Loucy (cell line): ENCODE measurements around the gene FRS2.

ENCODE experiments used
- H2AFZ ChIP-seq: fragments of 200-600 bp; sonication (generic); 2 replicates; pipeline ENCODE4 v1.6.0; 2016; ENCODE audit warnings: antibody characterized with exemption, mild to moderate bottlenecking, low read length, moderate library complexity
- H3F3A ChIP-seq: fragments of 200-600 bp; 2 replicates; pipeline ENCODE4 v1.6.0; 2016; ENCODE audit warnings: antibody characterized with exemption, low read depth, mild to moderate bottlenecking
- H3K27me3 ChIP-seq: fragments of 200-600 bp; sonication (generic); 2 replicates; pipeline ENCODE4 v1.6.1; 2014; ENCODE audit warnings: low read length, mild to moderate bottlenecking; ENCODE audit not compliant: insufficient read depth, poor library complexity, severe bottlenecking
- H3K36me3 ChIP-seq: fragments of 200-600 bp; sonication (generic); 2 replicates; pipeline ENCODE4 v1.6.1; 2016; ENCODE audit warnings: low read length; ENCODE audit not compliant: insufficient read depth
- H3K4me1 ChIP-seq: fragments of 200-600 bp; sonication (generic); 2 replicates; pipeline ENCODE4 v1.5.1; 2014; ENCODE audit warnings: low read length, mild to moderate bottlenecking; ENCODE audit not compliant: insufficient read depth, poor library complexity, severe bottlenecking
- H3K4me2 ChIP-seq: fragments of 200-600 bp; sonication (generic); 2 replicates; pipeline ENCODE4 v1.6.0; 2014; ENCODE audit warnings: antibody characterized with exemption, low read length, low read depth, mild to moderate bottlenecking; ENCODE audit not compliant: poor library complexity, severe bottlenecking
- H3K4me3 ChIP-seq: fragments of 200-600 bp; sonication (generic); 2 replicates; pipeline ENCODE4 v1.5.1; 2014; ENCODE audit warnings: low read length, mild to moderate bottlenecking, mixed read lengths; ENCODE audit not compliant: poor library complexity, severe bottlenecking
- H3K79me2 ChIP-seq: fragments of 200-600 bp; sonication (generic); 2 replicates; pipeline ENCODE4 v1.6.1; 2014; ENCODE audit warnings: low read length; ENCODE audit not compliant: insufficient read depth
- H3K9ac ChIP-seq: fragments of 200-600 bp; sonication (generic); 2 replicates; pipeline ENCODE4 v1.6.0; 2014; ENCODE audit warnings: mild to moderate bottlenecking, low read depth, low read length, moderate library complexity; ENCODE audit not compliant: poor library complexity, severe bottlenecking
- H3K9me2 ChIP-seq: fragments of 200-600 bp; sonication (generic); replicated peaks from 2 replicates; pipeline ENCODE4 v1.6.1; 2016; ENCODE audit warnings: low read depth, low read length, mixed read lengths
- H3K9me3 ChIP-seq: fragments of 200-600 bp; sonication (generic); 2 replicates; pipeline ENCODE4 v1.6.1; 2014; ENCODE audit warnings: mild to moderate bottlenecking, antibody characterized with exemption, low read length, low read depth; ENCODE audit not compliant: insufficient read depth
- H4K20me1 ChIP-seq: fragments of 200-600 bp; sonication (generic); 2 replicates; pipeline ENCODE4 v1.6.0; 2014; ENCODE audit warnings: antibody characterized with exemption, low read length, mild to moderate bottlenecking; ENCODE audit not compliant: insufficient read depth, poor library complexity, severe bottlenecking
- CTCF ChIP-seq: fragments of 200-600 bp; sonication (generic); conservative IDR thresholded peaks from 2 replicates; pipeline ENCODE4 v1.5.1; 2014; ENCODE audit warnings: mild to moderate bottlenecking, antibody characterized with exemption, low read length
- EZH2phosphoT487 ChIP-seq: fragments of 200-600 bp; IDR thresholded peaks from 2 replicates; pipeline ENCODE4 v1.6.1; 2018; ENCODE audit warnings: antibody characterized with exemption, mild to moderate bottlenecking, moderate library complexity, borderline replicate concordance

The FRS2 gene

DNA sequence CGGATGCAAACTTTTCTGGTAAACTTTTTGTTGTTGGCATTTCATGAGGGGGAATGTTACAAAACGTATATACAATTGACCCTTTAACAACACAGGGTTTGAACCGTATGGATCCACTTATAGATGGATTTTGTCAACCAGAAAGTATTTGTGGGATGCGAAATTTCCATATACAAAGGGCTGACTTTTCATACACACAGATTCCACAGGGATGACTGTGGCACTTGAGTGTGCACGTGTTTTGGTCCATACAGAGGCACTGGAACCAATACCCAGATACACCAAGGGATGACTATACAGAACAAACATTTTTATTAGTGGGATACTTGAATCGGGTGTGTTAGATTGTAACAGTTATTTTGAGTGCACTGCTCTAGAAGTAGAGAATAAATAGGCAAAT is 85.3 kb downstream of the FRS2 start:
- no peaks in the 10 kb centered on the region for H3K4me1 ChIP-seq
- H3K9me3 ChIP-seq, result no peaks in the 10 kb centered on the region
- no peaks in the 10 kb centered on the region for H3K9me2 ChIP-seq
- TF ChIP-seq CTCF, result no peak
- TF ChIP-seq EZH2phosphoT487, result no peak
- H3K27me3 ChIP-seq, result no peaks in the 10 kb centered on the region
- H3K4me3 ChIP-seq, result no peak overlapping the region
- H3F3A ChIP-seq, result no peaks in the 10 kb centered on the region
- peaks cover 21% of the 10 kb centered on the region for H3K79me2 ChIP-seq
- H2AFZ ChIP-seq, result no peak overlapping the region
- no peaks in the 10 kb centered on the region for H3K36me3 ChIP-seq
- H3K4me2 ChIP-seq, result no peak overlapping the region
- no peak overlapping the region for H3K9ac ChIP-seq
- no peaks in the 10 kb centered on the region for H4K20me1 ChIP-seq

DNA sequence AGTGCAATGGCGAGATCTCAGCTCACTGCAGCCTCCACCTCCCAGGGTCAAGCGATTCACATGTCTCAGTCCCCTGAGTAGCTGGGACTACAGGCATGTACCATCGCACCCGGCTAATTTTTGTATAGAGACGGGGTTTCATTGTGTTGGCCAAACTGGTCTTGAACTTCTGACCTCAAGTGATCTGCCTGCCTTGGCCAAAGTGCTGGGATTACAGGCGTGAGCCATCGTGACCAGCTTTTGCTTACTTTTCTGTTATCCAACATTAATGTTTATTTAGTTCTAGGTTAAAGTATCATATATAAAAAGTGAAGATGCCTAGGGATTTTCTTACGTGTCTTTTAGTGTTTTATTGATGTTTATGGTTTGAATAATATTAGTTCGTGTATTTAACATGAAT is 86.2 kb downstream of the FRS2 start:
- Histone ChIP-seq H3K9me2 (no peaks in the 10 kb centered on the region), H4K20me1 (no peaks in the 10 kb centered on the region), H2AFZ (no peak overlapping the region), H3K36me3 (no peaks in the 10 kb centered on the region), H3K79me2 (peaks cover 22% of the 10 kb centered on the region), H3K27me3 (no peaks in the 10 kb centered on the region), H3K4me3 (no peak overlapping the region), H3K4me2 (no peak overlapping the region), H3K4me1 (no peaks in the 10 kb centered on the region), H3K9me3 (no peaks in the 10 kb centered on the region), H3K9ac (no peak overlapping the region), H3F3A (no peaks in the 10 kb centered on the region)
- TF ChIP-seq EZH2phosphoT487 (no peak), CTCF (no peak)

GRCh38 chr12:69563166-69563762 is 93.1 kb downstream of the FRS2 start:
- no peaks in the 10 kb centered on the region for H4K20me1 ChIP-seq
- H3K4me3 ChIP-seq, result no peak overlapping the region
- H3K9me3 ChIP-seq, result no peaks in the 10 kb centered on the region
- H3K36me3 ChIP-seq, result peaks cover 33% of the 10 kb centered on the region; the same call in 1 of the 2 replicates
- no peak overlapping the region for H3K9ac ChIP-seq
- H3K79me2 ChIP-seq, result peaks cover 21% of the 10 kb centered on the region
- no peak for TF ChIP-seq CTCF
- no peak for TF ChIP-seq EZH2phosphoT487
- H3K27me3 ChIP-seq, result no peaks in the 10 kb centered on the region
- H3K9me2 ChIP-seq, result no peaks in the 10 kb centered on the region
- H3K4me1 ChIP-seq, result no peaks in the 10 kb centered on the region
- no peak overlapping the region for H3K4me2 ChIP-seq
- H2AFZ ChIP-seq, result no peak overlapping the region
- no peaks in the 10 kb centered on the region for H3F3A ChIP-seq
